Naive B cell (primary cell): Measurements from ENCODE around the gene KCNQ1. TPM values are rescaled to one million over a fixed set of nuclear protein-coding genes. Genes with fewer than 3 reads are reported as not detected.

Source experiments
- ATAC-seq, 2 donors: fragments of 150-1000 bp; cut with Tn5 transposase; 2 replicates each; pipeline ENCODE4 v1.10.0; 2021; ENCODE audit warnings: low read depth in 2 of 2, mild to moderate bottlenecking in 2 of 2, moderate library complexity in 2 of 2
- DNase-seq: peaks from one replicate; pipeline ENCODE4 v3.0.0; 2022
- H3K27ac Mint-ChIP-seq, 6 donors: one replicate each; pipeline ENCODE4 v1.8.0; 2020 to 2022; ENCODE audit warnings: mild to moderate bottlenecking in 6 of 6, mixed read lengths in 6 of 6, moderate library complexity in 5 of 6, inconsistent platforms in 2 of 6
- H3K27me3 Mint-ChIP-seq, 3 donors: one replicate each; pipeline ENCODE4 v1.8.0; 2021 to 2022; ENCODE audit warnings: mixed read lengths in 3 of 3, mild to moderate bottlenecking in 1 of 3
- H3K36me3 Mint-ChIP-seq, 2 donors: one replicate each; pipeline ENCODE4 v1.8.0; 2020 to 2022; ENCODE audit warnings: mixed read lengths in 2 of 2, inconsistent platforms in 1 of 2, mild to moderate bottlenecking in 1 of 2
- H3K4me1 Mint-ChIP-seq, 3 donors: one replicate each; pipeline ENCODE4 v1.8.0; 2020 to 2022; ENCODE audit warnings: mixed read lengths in 3 of 3, inconsistent platforms in 1 of 3, mild to moderate bottlenecking in 1 of 3, moderate library complexity in 1 of 3
- H3K4me3 Mint-ChIP-seq, 8 donors: one replicate each; pipeline ENCODE4 v1.8.0; 2020 to 2022; ENCODE audit warnings: mild to moderate bottlenecking in 8 of 8, mixed read lengths in 8 of 8, moderate library complexity in 8 of 8, inconsistent platforms in 2 of 8
- H3K9me3 Mint-ChIP-seq, 7 donors: one replicate each; pipeline ENCODE4 v1.8.0; 2020 to 2022; ENCODE audit warnings: mixed read lengths in 7 of 7, mild to moderate bottlenecking in 5 of 7, inconsistent platforms in 2 of 7, moderate library complexity in 1 of 7
- polyA plus RNA-seq, 6 donors: library from polyadenylated mRNA; unstranded; fragments of 300-500 nt; fragmentation: Illumina TruSeq; gene quantifications; one replicate each; pipeline ENCODE4 v1.2.3, GENCODE V29; 2021; ENCODE audit warnings: low read depth in 6 of 6

The KCNQ1 gene
- polyA plus RNA-seq, 6 donors from 2014 or later = 9.3 to 22.6 (median 10.3) TPM

DNA sequence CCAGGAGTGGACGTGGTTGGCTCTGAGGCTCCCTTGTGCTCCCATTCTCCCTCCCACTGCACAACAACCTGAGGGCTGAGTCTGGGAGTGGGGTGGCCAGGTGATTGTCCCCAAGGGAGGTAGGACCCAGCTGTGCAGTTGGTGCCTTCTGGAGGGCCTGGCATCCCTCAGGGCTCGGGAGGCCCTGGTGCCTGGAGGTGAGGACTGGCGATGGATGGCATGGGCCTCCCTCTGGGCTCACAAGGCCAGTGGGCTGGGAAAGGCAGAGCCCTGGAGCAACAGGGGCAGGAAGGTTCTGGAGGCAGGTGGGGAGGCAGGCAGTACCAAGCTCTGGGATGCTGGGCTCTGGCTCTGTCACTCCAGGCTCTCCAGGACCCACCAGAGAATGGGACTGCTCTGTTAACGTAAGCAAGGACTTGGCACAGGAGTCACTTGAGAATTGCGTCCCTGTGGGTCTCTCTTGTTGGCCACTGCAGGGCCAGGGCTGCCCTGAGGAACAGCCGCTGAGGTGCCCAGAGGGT, 140.8 kb downstream of the KCNQ1 start:
- ATAC-seq (no peak), DNase-seq (no peak)
- Mint-ChIP-seq H3K9me3 (no peaks in the 10 kb centered on the region), H3K27me3 (no peaks in the 10 kb centered on the region), H3K36me3 (peaks cover 2 to 3% of the 10 kb centered on the region in 2 donors), H3K4me3 (no peak overlapping the region), H3K27ac (no peak overlapping the region), H3K4me1 (no peaks in the 10 kb centered on the region)

DNA sequence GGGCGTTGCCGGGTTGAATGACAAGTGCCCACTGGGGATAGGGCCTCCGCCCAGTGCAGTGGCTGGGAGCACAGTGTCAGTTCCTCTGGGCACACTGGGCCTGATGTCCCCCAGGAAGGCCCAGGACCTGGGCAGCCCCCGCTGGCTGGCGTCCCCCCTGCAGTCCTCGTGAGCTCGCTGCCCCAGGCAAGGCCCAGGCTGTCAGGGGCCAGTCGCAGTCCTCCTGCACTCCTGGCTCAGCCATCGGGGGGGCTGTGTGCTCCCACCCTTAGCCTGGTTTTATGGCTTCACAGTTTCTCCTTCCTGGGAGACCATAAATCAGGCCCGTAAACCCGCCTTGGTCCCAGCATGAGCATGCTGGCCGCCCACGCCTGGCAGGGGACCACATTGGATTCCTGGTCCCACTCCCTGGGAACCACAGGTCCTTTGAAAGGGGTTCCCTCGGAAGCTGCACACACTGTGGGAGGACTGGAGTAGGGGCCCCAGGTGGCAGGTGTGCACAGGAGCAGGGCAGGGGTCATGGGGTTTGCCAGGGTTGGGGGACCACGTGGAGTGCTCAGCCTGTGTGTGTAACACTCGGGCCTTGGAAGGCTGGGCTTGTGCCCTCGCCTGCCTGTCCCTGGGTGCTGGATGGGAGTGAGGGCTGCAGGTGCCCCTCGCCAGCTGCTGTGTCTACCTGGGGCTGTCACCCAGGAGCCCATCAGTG, 141.4 kb downstream of the KCNQ1 start:
- H3K27ac Mint-ChIP-seq = no peak overlapping the region
- H3K9me3 Mint-ChIP-seq = no peaks in the 10 kb centered on the region
- no peaks in the 10 kb centered on the region for H3K27me3 Mint-ChIP-seq
- ATAC-seq = no peak
- DNase-seq = no peak
- H3K4me3 Mint-ChIP-seq = no peak overlapping the region
- H3K36me3 Mint-ChIP-seq = peaks cover 4 to 8% of the 10 kb centered on the region in 2 donors
- no peaks in the 10 kb centered on the region for H3K4me1 Mint-ChIP-seq

DNA sequence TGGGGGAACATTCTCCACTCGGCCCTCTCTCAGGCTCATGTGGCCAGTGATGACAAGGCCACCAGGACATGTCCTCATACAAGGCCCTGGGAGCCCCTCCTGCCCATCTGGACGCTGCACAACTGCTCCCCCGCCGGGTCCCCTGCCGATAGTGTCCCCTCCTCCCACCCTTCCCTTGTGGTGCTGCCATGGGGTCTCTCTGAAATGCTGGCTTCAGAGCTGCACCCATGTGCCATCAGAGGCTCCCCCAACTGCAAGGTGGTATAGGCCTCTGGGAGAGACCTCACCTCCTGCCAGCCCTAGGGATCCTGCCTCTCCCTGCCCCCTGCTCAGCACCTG, 142.0 kb downstream of the KCNQ1 start:
- ATAC-seq (no peak), DNase-seq (no peak)
- Mint-ChIP-seq H3K27me3 (no peaks in the 10 kb centered on the region), H3K27ac (no peak overlapping the region), H3K36me3 (peaks cover 4 to 8% of the 10 kb centered on the region in 2 donors), H3K9me3 (no peaks in the 10 kb centered on the region), H3K4me1 (no peaks in the 10 kb centered on the region), H3K4me3 (no peak overlapping the region)

- Mint-ChIP-seq H3K36me3 (peaks cover 4 to 8% of the 10 kb centered on the region in 2 donors), H3K4me3 (no peak overlapping the region), H3K4me1 (no peaks in the 10 kb centered on the region), H3K9me3 (no peaks in the 10 kb centered on the region), H3K27ac (peak overlapping the region in 2 of 6 donors; percentile 21 to 44), H3K27me3 (no peaks in the 10 kb centered on the region)
- no peak for DNase-seq
- ATAC-seq = no peak
Measured at GRCh38 chr11:2587132-2587930, 142.5 kb downstream of the KCNQ1 start.

DNA sequence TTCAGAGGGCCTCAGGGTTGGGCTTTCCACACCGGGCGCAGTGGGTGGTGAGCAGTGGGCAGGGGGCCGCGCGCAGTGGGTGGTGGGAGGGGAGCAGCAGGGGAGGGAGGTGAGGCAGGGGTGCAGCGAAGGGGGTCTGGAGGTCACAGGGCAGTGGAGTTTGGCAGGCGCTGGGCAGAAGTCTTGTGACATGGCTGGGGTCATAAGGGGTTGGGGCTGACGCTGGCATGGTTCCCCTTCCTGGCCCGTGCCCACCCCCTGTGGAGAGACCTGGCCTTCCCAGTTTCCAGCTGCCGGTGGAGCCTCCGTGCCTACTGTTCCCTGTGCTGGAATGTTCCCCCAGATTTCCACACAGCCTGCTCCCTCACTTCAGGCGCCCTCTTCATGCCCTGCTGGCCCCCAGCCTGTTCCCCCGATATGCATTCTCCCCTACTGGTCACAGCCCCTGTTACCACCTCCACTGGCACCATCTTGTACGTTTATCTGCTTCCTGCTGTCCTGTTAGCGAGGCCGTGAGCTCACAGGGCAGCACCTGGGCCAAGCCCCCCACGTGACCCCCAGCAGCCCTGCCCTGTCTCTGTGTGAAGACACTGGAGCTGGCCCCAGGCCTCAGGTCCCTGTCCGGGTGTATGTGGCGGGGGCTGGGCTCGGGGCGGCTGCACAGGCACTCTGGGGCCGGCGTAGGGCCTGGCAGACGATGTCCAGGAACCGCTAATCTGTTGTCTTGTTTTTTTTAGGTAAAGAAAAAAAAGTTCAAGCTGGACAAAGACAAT, 143.4 kb downstream of the KCNQ1 start:
- H3K9me3 Mint-ChIP-seq = no peaks in the 10 kb centered on the region

DNA sequence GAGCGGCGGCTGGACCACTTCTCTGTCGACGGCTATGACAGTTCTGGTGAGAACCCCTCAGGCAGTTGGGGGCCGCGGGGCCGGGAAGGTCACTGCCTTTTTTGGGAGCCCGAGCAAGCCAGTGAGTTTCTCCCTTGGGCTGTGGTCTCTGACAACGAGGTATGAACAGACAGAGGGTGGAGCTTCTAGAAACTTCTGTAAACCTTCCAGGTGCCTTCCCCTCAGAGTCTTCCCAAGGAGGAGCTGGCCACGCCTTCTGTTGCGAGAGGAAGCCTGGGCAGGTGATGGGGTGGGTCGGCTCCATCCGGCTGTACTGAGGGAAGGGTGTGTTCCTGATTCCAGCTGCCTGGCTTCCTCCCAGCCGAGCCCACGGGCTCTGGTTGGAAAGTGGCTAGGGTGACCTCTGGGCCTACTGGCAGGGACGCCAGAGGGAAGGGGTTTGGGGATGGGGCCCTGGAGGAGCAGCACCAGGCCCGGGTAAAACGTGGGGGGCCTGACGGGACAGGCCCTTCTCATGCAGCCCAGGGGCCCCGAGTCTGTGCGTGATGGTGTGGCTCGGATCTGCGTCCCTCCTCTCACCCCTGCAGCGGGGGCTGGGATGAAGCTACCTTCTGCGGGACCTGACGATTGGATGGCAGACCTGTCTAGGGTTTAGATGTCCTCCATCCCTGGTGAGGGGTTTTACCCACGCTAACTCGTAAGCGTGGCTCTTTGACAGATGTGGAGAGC, 144.2 kb downstream of the KCNQ1 start:
- peaks cover 0 to 4% (median 0%) of the 10 kb centered on the region in 3 donors for H3K27me3 Mint-ChIP-seq
- no peaks in the 10 kb centered on the region for H3K4me1 Mint-ChIP-seq
- DNase-seq = no peak
- peaks cover 7 to 13% of the 10 kb centered on the region in 2 donors for H3K36me3 Mint-ChIP-seq
- no peak overlapping the region for H3K27ac Mint-ChIP-seq
- H3K4me3 Mint-ChIP-seq = no peak overlapping the region
- no peaks in the 10 kb centered on the region for H3K9me3 Mint-ChIP-seq
- ATAC-seq = no peak

More for the DNA sequence above, 143.4 kb downstream of the KCNQ1 start:
- DNase-seq = no peak
- no peak for ATAC-seq
- Mint-ChIP-seq H3K27me3 (no peaks in the 10 kb centered on the region), H3K4me3 (no peak overlapping the region), H3K36me3 (peaks cover 4 to 8% of the 10 kb centered on the region in 2 donors), H3K27ac (no peak overlapping the region), H3K4me1 (no peaks in the 10 kb centered on the region)

DNA sequence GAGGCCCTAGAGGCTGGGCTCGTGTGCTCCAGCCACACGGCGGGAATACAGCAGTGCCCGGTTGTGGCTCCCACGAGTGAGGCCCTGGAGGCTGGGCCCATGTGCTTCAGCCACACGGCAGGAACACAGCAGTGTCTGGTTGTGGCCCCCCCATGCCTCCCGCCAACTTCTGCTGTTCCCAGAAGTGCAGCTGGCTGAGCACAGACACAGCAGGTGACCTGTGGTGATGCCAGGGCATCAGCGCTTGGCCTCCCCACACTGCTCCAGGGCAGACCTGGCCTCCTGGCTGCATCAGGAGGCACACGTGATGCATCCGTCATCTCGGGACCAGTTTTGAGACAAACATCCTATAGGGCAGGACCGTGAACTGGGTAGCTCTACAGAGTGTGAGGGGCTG, 144.7 kb downstream of the KCNQ1 start:
- Mint-ChIP-seq H3K27ac (no peak overlapping the region), H3K36me3 (peaks cover 9 to 18% of the 10 kb centered on the region in 2 donors), H3K4me3 (no peak overlapping the region), H3K4me1 (no peaks in the 10 kb centered on the region), H3K27me3 (peaks cover 0 to 6% (median 0%) of the 10 kb centered on the region in 3 donors), H3K9me3 (no peaks in the 10 kb centered on the region)
- DNase-seq (no peak), ATAC-seq (no peak)

GRCh38 chr11:2590131-2590964, 145.5 kb downstream of the KCNQ1 start:
- H3K36me3 Mint-ChIP-seq = peaks cover 9 to 22% of the 10 kb centered on the region in 2 donors
- peak overlapping the region in 1 of 6 donors; percentile 59 for H3K27ac Mint-ChIP-seq
- H3K27me3 Mint-ChIP-seq = peaks cover 0 to 6% (median 0%) of the 10 kb centered on the region in 3 donors
- no peaks in the 10 kb centered on the region for H3K9me3 Mint-ChIP-seq
- ATAC-seq = no peak
- H3K4me1 Mint-ChIP-seq = no peaks in the 10 kb centered on the region
- DNase-seq = no peak
- no peak overlapping the region for H3K4me3 Mint-ChIP-seq

- Mint-ChIP-seq H3K36me3 (peaks cover 9 to 22% of the 10 kb centered on the region in 2 donors), H3K9me3 (peaks cover 0 to under 1% (median 0%) of the 10 kb centered on the region in 7 donors), H3K27ac (peak overlapping the region in 1 of 6 donors; percentile 59), H3K27me3 (peaks cover 0 to 6% (median 0%) of the 10 kb centered on the region in 3 donors), H3K4me3 (no peak overlapping the region), H3K4me1 (no peaks in the 10 kb centered on the region)
- ATAC-seq (no peak), DNase-seq (no peak)
Measured at GRCh38 chr11:2590965-2591754, 146.4 kb downstream of the KCNQ1 start.

DNA sequence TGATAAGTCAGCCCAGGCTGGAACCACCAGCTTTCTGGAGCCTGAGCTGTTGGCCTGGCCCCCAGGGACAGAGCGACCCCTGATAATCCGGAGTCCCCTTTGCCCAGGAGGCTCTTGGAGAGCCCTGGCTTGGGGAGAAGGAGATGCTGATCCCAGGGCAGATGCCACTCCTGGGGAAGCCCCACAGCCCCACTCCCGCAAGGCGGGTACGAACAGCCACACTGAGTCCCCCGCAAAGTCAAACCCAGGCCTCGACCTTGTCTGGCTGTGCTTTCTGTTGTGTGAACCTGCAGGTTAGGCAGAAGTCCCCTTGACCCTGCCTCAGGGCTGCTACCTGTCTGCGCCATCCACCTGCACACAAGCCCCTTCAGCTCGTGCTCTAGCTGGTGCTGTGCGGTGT, 147.0 kb downstream of the KCNQ1 start:
- H3K4me1 Mint-ChIP-seq = no peaks in the 10 kb centered on the region
- H3K36me3 Mint-ChIP-seq = peaks cover 14 to 22% of the 10 kb centered on the region in 2 donors
- H3K9me3 Mint-ChIP-seq = peaks cover 0 to 6% (median 0%) of the 10 kb centered on the region in 7 donors
- peaks cover 0 to 6% (median 0%) of the 10 kb centered on the region in 3 donors for H3K27me3 Mint-ChIP-seq
- DNase-seq (no peak), ATAC-seq (no peak)
- no peak overlapping the region for H3K27ac Mint-ChIP-seq
- H3K4me3 Mint-ChIP-seq = no peak overlapping the region

DNA sequence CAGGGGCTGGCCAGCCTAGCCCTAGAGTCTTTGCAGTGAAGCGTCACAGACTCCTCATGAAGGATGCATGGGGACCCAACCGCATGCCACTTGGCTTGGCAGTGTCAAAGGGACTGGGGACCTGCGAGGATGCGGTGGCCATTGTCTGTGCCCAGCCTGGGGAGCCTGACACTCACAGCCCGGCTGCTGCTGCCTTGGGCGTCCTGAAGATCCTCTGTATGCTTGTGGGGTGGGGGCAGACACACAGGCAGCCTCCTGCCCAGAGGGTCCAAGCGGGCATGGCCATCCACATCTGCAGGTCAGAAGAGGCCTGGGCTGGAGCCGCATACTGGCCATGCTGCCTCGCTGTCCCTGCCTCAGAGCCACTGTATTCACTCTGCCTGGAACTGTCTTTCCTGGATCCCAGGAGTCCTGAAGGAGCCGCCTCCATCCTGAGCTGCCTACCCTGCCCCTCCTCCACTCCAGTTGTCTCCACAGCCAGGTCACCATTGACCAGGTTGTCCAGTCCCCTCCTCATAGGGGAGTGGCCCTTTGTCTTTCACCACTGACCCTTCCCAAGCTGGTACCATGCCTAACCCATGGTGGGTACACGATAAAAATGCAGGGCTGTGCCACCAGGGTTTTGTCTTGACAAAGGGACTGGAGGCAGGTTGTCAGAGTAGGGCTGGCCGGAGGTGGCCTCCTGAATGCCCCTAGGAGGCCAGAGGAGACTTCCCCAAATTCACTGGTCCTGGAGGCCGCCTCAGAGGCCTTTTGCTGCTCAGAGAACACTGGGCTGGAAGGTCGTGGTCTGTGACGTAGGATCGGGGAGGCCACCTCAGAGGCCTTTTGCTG, 148.0 kb downstream of the KCNQ1 start:
- Mint-ChIP-seq H3K36me3 (peaks cover 16 to 22% of the 10 kb centered on the region in 2 donors), H3K4me3 (no peak overlapping the region), H3K27me3 (peaks cover 0 to 6% (median 0%) of the 10 kb centered on the region in 3 donors), H3K4me1 (no peaks in the 10 kb centered on the region), H3K9me3 (peaks cover 0 to 15% (median 7%) of the 10 kb centered on the region in 7 donors), H3K27ac (no peak overlapping the region)
- DNase-seq (no peak), ATAC-seq (no peak)
